Measurements from ENCODE around the gene USP3. TPM values are rescaled to one million over a fixed set of nuclear protein-coding genes. Genes with fewer than 3 reads are reported as not detected.

Gene USP3
- total and polyA plus RNA-seq, 9 of the 15 experiments (the other 6 are each of a cell fraction or from before 2014, with no cell fraction given) = 17.3 to 54.3 (median 34.8) TPM

DNA sequence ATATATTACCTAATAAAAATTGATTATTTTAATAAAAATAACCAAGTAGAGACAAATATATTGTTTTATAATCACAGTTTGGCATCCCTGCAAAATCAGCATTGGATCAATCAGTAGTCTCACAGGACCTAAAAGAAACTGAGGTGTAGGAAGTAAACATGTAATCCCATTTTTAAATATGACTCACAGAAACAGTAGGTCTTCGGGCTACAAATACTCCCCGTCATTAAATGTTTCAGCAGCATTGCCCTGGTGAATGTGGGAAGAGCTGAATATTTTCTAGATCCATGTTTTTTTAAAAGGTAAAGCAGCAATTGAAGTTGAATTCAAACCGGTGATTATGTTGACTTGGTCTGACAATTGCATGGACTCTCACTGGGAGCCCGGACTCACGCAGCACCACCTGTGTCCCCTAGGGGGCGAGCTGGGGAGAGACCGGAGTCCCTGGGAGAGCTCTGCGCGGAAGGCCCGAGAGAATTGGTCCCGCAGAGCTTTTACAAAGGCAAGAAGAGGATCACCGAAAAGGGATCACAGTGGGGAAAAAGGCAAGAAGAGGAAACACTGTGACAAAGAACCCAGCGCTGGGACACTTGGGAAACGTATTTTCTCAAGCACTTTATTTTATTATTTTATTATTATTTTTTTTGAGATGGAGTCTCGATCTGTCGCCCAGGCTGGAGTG is 17.2 kb upstream of the USP3 start (continued):
- TF ChIP-seq FOXA1 (IDR thresholded peaks at IDR 0.05; ENCODE audit: borderline replicate concordance) (no peak), KHSRP (IDR thresholded peaks at IDR 0.05) (no peak), ZNF24 (IDR thresholded peaks at IDR 0.05) (no peak), RFX5 (IDR thresholded peaks at IDR 0.05; ENCODE audit: low read depth, low read length) (no peak), TAL1 (IDR thresholded peaks at IDR 0.05) (no peak), POLR2A (conservative IDR thresholded peaks at IDR 0.05) (no peak), ARID2 (IDR thresholded peaks at IDR 0.05) (0 out of 2 replicates have a peak, but pooled peaks have one; percentile 47), HDAC3 (IDR thresholded peaks at IDR 0.05; ENCODE audit: borderline replicate concordance, partially characterized antibody) (no peak), BRCA1 (IDR thresholded peaks at IDR 0.05) (no peak), BRCA1 (CRISPR knock-in tag; IDR thresholded peaks at IDR 0.05) (no peak), YBX1 (IDR thresholded peaks at IDR 0.05) (no peak), NFE2L1 (tag; IDR thresholded peaks at IDR 0.05; ENCODE audit: borderline replicate concordance, low read depth) (no peak), NFE2 (IDR thresholded peaks at IDR 0.05; ENCODE audit: low read depth) (no peak), JUNB (CRISPR knock-in tag; conservative IDR thresholded peaks at IDR 0.05) (no peak), SMAD2 (IDR thresholded peaks at IDR 0.05; ENCODE audit: low read depth, low read length) (no peak), NR4A1 (CRISPR knock-in tag; IDR thresholded peaks at IDR 0.05) (no peak), NR4A1 (tag; IDR thresholded peaks at IDR 0.05) (no peak), GABPB2 (CRISPR knock-in tag; conservative IDR thresholded peaks at IDR 0.05) (no peak), ZC3H4 (CRISPR knock-in tag; IDR thresholded peaks at IDR 0.05; ENCODE audit: borderline replicate concordance) (no peak), FOXP1 (CRISPR knock-in tag; IDR thresholded peaks at IDR 0.05) (no peak), ZNF780A (CRISPR knock-in tag; IDR thresholded peaks at IDR 0.05) (no peak), ZNF253 (CRISPR knock-in tag; conservative IDR thresholded peaks at IDR 0.05) (no peak)
- TF ChIP-seq, protein P1, sequence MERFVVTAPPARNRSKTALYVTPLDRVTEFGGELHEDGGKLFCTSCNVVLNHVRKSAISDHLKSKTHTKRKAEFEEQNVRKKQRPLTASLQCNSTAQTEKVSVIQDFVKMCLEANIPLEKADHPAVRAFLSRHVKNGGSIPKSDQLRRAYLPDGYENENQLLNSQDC (CRISPR knock-in tag; IDR thresholded peaks at IDR 0.05) = no peak
- TF ChIP-seq, protein P2, sequence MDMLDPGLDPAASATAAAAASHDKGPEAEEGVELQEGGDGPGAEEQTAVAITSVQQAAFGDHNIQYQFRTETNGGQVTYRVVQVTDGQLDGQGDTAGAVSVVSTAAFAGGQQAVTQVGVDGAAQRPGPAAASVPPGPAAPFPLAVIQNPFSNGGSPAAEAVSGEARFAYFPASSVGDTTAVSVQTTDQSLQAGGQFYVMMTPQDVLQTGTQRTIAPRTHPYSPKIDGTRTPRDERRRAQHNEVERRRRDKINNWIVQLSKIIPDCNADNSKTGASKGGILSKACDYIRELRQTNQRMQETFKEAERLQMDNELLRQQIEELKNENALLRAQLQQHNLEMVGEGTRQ (CRISPR knock-in tag; IDR thresholded peaks at IDR 0.05) = no peak
- TF ChIP-seq, protein P3, sequence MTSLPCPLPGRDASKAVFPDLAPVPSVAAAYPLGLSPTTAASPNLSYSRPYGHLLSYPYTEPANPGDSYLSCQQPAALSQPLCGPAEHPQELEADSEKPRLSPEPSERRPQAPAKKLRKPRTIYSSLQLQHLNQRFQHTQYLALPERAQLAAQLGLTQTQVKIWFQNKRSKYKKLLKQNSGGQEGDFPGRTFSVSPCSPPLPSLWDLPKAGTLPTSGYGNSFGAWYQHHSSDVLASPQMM (CRISPR knock-in tag; IDR thresholded peaks at IDR 0.05) = no peak
- TF ChIP-seq, protein P4, sequence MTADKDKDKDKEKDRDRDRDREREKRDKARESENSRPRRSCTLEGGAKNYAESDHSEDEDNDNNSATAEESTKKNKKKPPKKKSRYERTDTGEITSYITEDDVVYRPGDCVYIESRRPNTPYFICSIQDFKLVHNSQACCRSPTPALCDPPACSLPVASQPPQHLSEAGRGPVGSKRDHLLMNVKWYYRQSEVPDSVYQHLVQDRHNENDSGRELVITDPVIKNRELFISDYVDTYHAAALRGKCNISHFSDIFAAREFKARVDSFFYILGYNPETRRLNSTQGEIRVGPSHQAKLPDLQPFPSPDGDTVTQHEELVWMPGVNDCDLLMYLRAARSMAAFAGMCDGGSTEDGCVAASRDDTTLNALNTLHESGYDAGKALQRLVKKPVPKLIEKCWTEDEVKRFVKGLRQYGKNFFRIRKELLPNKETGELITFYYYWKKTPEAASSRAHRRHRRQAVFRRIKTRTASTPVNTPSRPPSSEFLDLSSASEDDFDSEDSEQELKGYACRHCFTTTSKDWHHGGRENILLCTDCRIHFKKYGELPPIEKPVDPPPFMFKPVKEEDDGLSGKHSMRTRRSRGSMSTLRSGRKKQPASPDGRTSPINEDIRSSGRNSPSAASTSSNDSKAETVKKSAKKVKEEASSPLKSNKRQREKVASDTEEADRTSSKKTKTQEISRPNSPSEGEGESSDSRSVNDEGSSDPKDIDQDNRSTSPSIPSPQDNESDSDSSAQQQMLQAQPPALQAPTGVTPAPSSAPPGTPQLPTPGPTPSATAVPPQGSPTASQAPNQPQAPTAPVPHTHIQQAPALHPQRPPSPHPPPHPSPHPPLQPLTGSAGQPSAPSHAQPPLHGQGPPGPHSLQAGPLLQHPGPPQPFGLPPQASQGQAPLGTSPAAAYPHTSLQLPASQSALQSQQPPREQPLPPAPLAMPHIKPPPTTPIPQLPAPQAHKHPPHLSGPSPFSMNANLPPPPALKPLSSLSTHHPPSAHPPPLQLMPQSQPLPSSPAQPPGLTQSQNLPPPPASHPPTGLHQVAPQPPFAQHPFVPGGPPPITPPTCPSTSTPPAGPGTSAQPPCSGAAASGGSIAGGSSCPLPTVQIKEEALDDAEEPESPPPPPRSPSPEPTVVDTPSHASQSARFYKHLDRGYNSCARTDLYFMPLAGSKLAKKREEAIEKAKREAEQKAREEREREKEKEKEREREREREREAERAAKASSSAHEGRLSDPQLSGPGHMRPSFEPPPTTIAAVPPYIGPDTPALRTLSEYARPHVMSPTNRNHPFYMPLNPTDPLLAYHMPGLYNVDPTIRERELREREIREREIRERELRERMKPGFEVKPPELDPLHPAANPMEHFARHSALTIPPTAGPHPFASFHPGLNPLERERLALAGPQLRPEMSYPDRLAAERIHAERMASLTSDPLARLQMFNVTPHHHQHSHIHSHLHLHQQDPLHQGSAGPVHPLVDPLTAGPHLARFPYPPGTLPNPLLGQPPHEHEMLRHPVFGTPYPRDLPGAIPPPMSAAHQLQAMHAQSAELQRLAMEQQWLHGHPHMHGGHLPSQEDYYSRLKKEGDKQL (CRISPR knock-in tag; IDR thresholded peaks at IDR 0.05; ENCODE audit: borderline replicate concordance) = no peak

Data from K562 (cell line).